Endothelial cell of umbilical vein (primary cell): ENCODE data around the gene CHST15. TPM values are rescaled to one million over a fixed set of nuclear protein-coding genes. Genes with fewer than 3 reads are reported as not detected.

Experiments
- BruUV-seq: library from RNA; stranded (reverse); fragments of 400-500 nt; replicated peaks from 2 replicates; lab custom pipeline; 2021; lab: Mats Ljungman, UMichigan
- CTCF ChIA-PET: fragments of 300-600, 350-600 bp; sonication (Branson Sonifier 250); formaldehyde crosslinking; loops from one replicate; lab custom pipeline; 2021; ENCODE audit warnings: antibody characterized with exemption, inconsistent platforms; lab: Charles Lee
- POLR2A ChIA-PET: fragments of 300-600, 350-600 bp; sonication (Branson Sonifier 250); formaldehyde crosslinking; loops from one replicate; lab custom pipeline; 2021; ENCODE audit warnings: antibody characterized with exemption, inconsistent platforms; lab: Charles Lee
- DNase-seq: peaks from one replicate; pipeline ENCODE4 v3.0.0-alpha.2; 2011; ENCODE audit warnings: low read depth, low spot score
- FAIRE-seq: peaks from 2 replicates; lab custom pipeline; 2011; peaks lifted over from hg19 to GRCh38; lab: Jason Lieb, UNC
- H2AFZ ChIP-seq: 2 replicates; pipeline ENCODE4 v1.6.0; 2012; ENCODE audit warnings: low read depth, low read length, control low read depth, inconsistent platforms
- H3K27ac ChIP-seq: 2 replicates; pipeline ENCODE4 v1.5.1; 2011; ENCODE audit warnings: low read depth, mild to moderate bottlenecking, control low read depth, low read length, moderate library complexity; ENCODE audit not compliant: insufficient read depth
- H3K27me3 ChIP-seq, 2 experiments: 2 replicates each; pipeline versions ENCODE4 v1.6.0 to v1.6.1; 2011; ENCODE audit warnings: low read length in 2 of 2, mixed read lengths in 1 of 2; ENCODE audit not compliant: control insufficient read depth in 2 of 2, insufficient read depth in 2 of 2
- H3K36me3 ChIP-seq, 2 experiments: 2 replicates in 1 of 2; 3 replicates in 1 of 2; pipeline ENCODE4 v1.5.1; 2011; ENCODE audit warnings: low read length in 2 of 2, mild to moderate bottlenecking in 1 of 2, moderate library complexity in 1 of 2; ENCODE audit not compliant: control insufficient read depth in 2 of 2, insufficient read depth in 2 of 2; ENCODE audit errors: extremely low read depth in 1 of 2
- H3K4me1 ChIP-seq: 3 replicates; pipeline ENCODE4 v1.5.1; 2011; ENCODE audit warnings: mild to moderate bottlenecking, low read length; ENCODE audit not compliant: control insufficient read depth, insufficient read depth; ENCODE audit errors: extremely low read depth
- H3K4me2 ChIP-seq: 2 replicates; pipeline ENCODE4 v1.6.1; 2011; ENCODE audit warnings: low read length, control low read depth, mixed read lengths; ENCODE audit not compliant: insufficient read depth
- H3K4me3 ChIP-seq, 3 experiments: fragments of 200-600 bp in 1 of 3; sonication (generic), shearing (Covaris generic) in 1 of 3; replicated peaks in 1 of 3; 2 replicates each; pipeline ENCODE4 v1.5.1; 2011 to 2016; ENCODE audit warnings: control low read depth in 3 of 3, low read length in 3 of 3, mild to moderate bottlenecking in 2 of 3, inconsistent platforms in 1 of 3, low read depth in 1 of 3, moderate library complexity in 1 of 3; ENCODE audit not compliant: insufficient read depth in 1 of 3
- H3K79me2 ChIP-seq: 2 replicates; pipeline ENCODE4 v1.6.0; 2012; ENCODE audit warnings: low read length, inconsistent platforms; ENCODE audit not compliant: control insufficient read depth, insufficient read depth
- H3K9ac ChIP-seq: replicated peaks from 2 replicates; pipeline ENCODE3; 2011; ENCODE audit warnings: low read length, control low read depth; ENCODE audit not compliant: insufficient read depth; ENCODE audit errors: extremely low read depth
- H3K9me1 ChIP-seq: replicated peaks from 3 replicates; pipeline ENCODE4 v1.6.0; 2011; ENCODE audit warnings: mild to moderate bottlenecking, low read length; ENCODE audit not compliant: control insufficient read depth, insufficient read depth; ENCODE audit errors: extremely low read depth
- H3K9me3 ChIP-seq: replicated peaks from 2 replicates; pipeline ENCODE4 v1.5.1; 2012; ENCODE audit warnings: low read length, inconsistent platforms; ENCODE audit not compliant: control insufficient read depth, insufficient read depth
- H4K20me1 ChIP-seq: replicated peaks from 2 replicates; pipeline ENCODE3; 2011; ENCODE audit warnings: mild to moderate bottlenecking, low read length; ENCODE audit not compliant: control insufficient read depth, insufficient read depth; ENCODE audit errors: extremely low read depth
- CTCF ChIP-seq, 2 donors: IDR thresholded peaks; 1 replicate in 1 of 2; 2 replicates in 1 of 2; pipeline ENCODE4 v1.5.1; 2011; ENCODE audit warnings: low read length in 2 of 2, mild to moderate bottlenecking in 2 of 2, moderate library complexity in 2 of 2, control low read depth in 1 of 2, inconsistent platforms in 1 of 2, low read depth in 1 of 2; ENCODE audit not compliant: insufficient read depth in 1 of 2; ENCODE audit errors: extremely low read depth in 1 of 2
- EZH2 ChIP-seq: IDR thresholded peaks from 2 replicates; pipeline ENCODE4 v1.6.1; 2012; ENCODE audit warnings: borderline replicate concordance, low read depth, mild to moderate bottlenecking, moderate library complexity, low read length, inconsistent platforms; ENCODE audit not compliant: severe bottlenecking
- JUN ChIP-seq: IDR thresholded peaks from 2 replicates; pipeline ENCODE4 v1.6.1; 2011; ENCODE audit warnings: borderline replicate concordance, low read depth; ENCODE audit not compliant: insufficient read length, insufficient read depth
- MYC ChIP-seq: IDR thresholded peaks from one replicate; pipeline ENCODE4 v1.6.1; 2011; ENCODE audit warnings: mild to moderate bottlenecking, low read depth, low read length
- dilution Hi-C: fragments of 300-500 bp; cut with MboI; formaldehyde crosslinking; loops from one replicate; pipeline ENCODE4 v1.15.0; 2019; ENCODE audit warnings: low sequenced_read_pairs; ENCODE audit not compliant: extremely low pct_ligation_motif_present
- intact Hi-C: fragments of 100-400 bp; cut with micrococcal nuclease; formaldehyde crosslinking; loops from one replicate; pipeline ENCODE4 v1.10.0; 2022
- polyA plus RNA-seq, 4 experiments: library from polyadenylated mRNA; depleted of rRNA in 3 of 4; stranded (reverse) in 3 of 4; unstranded in 1 of 4; fragments of >200 nt; gene quantifications; 2 replicates each; pipeline versions ENCODE4 v1.2.1 to v1.2.3, GENCODE V29; 2011 to 2012; ENCODE audit warnings: missing spikeins in 1 of 4
- total RNA-seq: library from RNA; stranded (reverse); gene quantifications from 2 replicates; pipeline ENCODE4 v1.2.3, GENCODE V29; 2021
- TF ChIP-seq, protein P1 (sequence below): IDR thresholded peaks from 2 replicates; pipeline ENCODE4 v1.6.1; 2011; ENCODE audit not compliant: insufficient read depth, insufficient read length

The CHST15 gene
- total and polyA plus RNA-seq, 2 donors (not counting 3 experiments of a cell fraction or from before 2014, with no cell fraction given): 23.1 to 29.2 TPM

DNA sequence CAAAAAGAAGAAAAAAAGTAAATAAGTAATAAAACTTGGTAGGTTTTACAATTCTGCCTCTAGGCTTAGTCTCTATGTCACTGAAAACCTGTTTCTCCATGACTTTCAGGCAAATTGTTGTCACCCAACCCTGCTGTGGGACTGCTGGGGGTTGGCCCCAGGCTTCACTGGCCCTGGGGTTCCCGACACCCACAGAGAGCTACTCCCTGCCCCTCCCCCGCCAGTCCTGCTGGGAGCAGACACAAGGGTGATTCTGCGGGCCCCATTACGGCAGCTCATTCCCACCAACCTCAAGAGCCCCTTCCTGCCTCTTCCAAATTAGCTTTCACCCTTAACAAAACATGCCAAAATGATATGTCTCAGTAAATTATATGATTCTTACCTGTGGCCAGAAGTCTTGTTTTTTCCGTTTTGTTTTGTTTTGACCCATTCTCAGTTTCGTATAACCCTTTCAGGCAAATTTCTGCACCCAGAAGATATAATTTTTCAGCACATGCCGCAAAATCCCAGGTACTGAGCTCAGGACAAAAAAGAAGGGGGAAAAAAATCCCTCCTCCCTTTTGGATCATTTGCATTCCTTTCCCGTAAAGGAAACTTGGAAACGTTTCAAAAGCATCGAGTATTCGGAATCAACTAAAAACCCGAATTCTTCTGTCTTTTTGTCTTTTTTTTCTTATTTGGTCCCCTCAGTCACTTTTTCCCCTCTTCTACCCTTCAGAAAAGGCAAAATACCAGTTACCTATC is 27.8 kb downstream of the CHST15 start:
- Histone ChIP-seq H3K36me3 (peaks cover 0 to 4% of the 10 kb centered on the region in 2 experiments), H3K9me3 (no peaks in the 10 kb centered on the region), H3K9ac (no peak overlapping the region), H3K4me1 (no peaks in the 10 kb centered on the region), H3K9me1 (no peaks in the 10 kb centered on the region), H3K27me3 (no peaks in the 10 kb centered on the region), H2AFZ (no peak overlapping the region), H3K4me3 (no peak overlapping the region), H4K20me1 (no peaks in the 10 kb centered on the region), H3K27ac (no peak overlapping the region), H3K79me2 (no peaks in the 10 kb centered on the region), H3K4me2 (no peak overlapping the region)
- ChIA-PET CTCF (interaction anchor here (2.1 kb wide), 1 partner anchor 323 kb away, joined by 4 read pairs; no protein-coding TSS in a partner anchor), POLR2A (no interaction called here)
- intact Hi-C loops: no loop called here
- BruUV-seq: no TSS peak
- dilution Hi-C loops: no loop called here
- TF ChIP-seq CTCF (IDR thresholded peaks at IDR 0.05; ENCODE audit: extremely low read depth in 1 of 2, insufficient read depth in 1 of 2, low read depth in 1 of 2, low read length in 2 of 2) (no peak), EZH2 (no peak), JUN (no peak), MYC (no peak)
- TF ChIP-seq, protein P1, sequence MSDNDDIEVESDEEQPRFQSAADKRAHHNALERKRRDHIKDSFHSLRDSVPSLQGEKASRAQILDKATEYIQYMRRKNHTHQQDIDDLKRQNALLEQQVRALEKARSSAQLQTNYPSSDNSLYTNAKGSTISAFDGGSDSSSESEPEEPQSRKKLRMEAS: no peak
- DNase-seq: no peak
- FAIRE-seq: no peak
